Measurements from ENCODE around the gene HCFC1R1.
"Not testable (repeated sequence)": the region's sequence is repeated elsewhere in the genome, so short reads cannot be mapped to it uniquely, and the experiment has no call there.

The HCFC1R1 gene

DNA sequence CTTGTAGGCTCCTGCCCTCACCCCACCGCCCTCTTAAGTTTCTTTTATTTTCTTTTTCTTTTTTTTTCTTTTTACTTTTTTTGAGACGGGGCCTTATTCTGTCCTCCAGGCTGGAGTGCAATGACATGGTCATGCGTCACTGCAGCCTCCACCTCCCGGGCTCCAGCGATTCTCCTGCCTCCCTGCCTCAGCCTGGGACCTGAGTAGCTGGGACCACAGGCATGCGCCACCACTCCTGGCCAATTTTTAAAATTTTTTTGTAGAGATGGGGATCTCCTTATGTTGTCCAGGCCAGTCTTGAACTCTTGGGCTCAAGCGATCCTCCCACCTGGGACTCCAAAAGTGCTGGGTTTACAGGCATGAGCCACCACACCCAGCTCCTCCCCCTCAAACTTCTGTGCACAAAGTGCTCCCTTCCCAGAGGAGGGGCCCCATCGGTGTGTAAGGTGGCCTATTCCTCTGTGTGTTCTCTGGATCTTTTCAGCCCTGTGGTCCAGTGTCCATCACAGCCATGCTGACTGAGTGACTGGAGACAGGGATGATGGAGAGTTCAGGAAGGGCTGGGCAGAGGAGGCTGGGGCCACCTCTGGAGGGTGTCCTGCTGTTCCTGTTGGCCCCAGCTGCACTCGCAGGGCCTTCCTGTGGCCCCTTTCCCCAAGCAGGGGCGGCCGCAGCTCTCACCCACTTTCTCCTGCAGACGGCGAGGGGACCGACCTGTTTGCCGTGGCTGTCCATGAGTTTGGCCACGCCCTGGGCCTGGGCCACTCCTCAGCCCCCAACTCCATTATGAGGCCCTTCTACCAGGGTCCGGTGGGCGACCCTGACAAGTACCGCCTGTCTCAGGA lies 32.8 kb upstream of the HCFC1R1 start:
- no peak for DNase-seq

DNA sequence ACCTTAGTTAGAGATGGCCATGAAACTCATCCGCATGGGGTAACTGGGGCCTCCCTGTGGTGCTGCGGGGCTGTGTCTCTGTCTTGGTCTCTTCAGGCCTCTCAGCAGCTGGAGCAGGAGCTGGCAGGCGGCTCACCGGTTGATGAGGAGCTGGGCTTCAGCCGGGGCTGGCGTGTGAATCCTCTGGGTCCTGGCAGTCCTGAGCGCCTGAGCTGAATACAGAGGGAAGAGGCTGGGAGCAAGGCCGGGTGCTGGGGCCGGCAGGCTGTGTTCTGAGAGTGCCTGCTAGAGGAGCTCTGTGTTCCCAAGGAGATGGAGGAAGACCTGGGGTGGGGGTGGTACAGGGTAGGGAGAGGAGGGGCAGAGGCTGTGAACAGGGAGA lies 32.0 kb upstream of the HCFC1R1 start:
- not testable (repeated sequence) for DNase-seq

DNA sequence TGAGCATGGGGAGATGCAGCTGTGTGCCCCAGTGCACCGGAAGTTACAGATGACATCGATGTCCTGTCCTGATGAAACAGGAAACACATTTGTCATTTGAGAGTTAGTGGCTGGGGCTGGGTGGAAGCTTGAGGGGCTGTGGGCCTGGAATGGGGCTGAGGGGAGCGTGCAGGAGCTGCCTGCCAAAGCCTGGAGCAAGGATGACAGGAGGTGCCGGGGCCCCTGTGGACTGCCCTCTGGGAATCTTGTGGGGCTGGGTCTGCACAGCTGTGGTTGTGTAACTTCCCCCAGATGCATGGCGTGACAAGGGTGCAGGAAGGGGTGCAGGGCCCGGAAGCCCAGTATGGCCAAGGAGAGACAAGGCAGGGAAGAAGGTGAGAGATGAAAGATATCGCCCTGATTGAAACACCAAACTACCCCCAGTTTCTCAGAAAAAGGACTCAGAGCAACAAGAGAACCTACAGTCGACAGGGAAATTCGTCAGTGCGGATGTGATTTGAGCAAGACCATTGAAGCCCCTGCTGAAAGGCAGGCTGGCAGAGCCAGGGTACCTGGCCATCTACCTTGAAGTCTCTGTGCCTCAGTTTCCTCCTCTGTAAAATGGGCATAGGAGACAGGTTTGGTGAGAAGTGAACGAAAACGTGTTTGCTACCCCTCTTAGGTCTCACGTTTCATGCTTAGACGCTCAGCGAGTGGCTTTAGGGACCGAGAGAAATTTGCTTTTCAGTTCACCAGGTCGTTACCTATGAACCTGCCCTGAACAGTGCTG lies 31.4 kb upstream of the HCFC1R1 start:
- no peak for DNase-seq

DNA sequence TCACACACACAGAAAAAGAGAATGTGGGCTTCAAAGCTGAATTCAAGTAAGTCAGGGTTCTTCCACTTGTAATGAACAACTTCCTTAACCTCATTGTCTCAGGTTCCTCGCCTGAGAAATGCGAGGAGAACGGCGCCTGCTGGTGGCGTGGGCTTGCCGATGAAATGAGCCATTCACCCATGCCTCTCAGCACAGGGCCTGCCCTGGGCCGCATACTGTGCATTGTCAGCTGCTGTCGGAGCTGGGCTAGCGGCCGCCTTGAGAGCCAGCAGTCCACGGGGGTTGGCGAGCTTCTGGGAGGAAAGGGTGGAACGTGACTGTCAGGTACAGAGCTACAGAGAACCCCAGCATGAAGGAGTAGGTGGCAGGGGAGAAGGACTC lies 29.6 kb upstream of the HCFC1R1 start:
- DNase-seq = not testable (repeated sequence)

DNA sequence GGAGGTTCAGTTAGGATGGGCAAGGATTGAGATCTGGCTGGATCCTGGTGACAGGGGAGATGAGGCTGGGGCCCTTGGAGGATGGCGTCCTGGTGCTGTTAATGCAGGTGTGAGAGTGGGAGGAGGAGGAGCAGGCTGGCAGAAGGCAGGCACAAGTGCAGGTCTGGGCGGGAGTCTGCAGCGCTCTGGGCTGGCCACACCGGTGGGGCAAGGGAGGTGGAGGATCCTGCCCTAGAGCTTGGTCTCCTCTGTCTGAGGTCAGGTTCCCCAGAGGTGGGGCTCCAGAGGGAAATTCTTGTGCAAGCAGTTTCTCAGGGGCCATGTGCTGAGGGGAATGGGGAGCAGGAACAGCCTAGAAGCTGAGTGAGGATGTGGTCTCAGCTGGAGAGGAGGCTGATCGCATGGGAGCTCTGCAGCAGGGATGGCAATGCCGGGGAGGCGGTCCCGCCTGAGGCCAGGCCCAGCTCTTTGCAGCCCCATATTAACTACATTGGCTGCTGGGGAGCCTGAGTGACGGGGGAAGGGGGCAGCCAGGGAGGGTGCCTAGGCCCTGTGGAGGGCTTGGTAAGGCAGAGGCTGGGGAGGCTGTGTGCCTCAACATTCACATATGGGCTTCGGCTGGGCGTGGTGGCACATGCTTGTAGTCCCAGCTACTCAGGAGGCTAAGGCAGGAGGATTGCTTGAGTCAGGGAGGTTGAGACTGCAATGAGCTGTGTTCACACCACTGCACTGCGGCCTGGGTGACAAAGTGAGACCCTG lies 29.0 kb upstream of the HCFC1R1 start:
- not testable (repeated sequence) for DNase-seq

DNA sequence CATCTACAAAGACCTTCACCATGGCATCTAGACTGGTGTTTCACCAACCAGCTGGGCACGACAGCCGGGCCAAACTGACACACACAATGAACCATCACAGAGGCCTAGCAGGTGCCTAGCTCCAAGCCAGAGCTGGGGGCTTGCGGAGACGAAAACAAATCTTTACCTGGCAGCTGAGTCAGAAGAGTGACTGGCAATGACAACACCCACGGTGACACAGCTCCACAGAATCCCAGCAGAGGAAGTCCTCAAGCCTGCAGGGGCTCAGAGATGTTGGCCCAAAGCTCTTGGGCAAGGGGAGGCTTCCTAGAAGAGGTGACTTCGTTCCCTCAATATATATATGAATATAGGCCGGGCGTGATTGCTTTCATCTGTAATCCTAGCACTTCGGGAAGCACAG lies 27.8 kb upstream of the HCFC1R1 start:
- no peak for DNase-seq

DNA sequence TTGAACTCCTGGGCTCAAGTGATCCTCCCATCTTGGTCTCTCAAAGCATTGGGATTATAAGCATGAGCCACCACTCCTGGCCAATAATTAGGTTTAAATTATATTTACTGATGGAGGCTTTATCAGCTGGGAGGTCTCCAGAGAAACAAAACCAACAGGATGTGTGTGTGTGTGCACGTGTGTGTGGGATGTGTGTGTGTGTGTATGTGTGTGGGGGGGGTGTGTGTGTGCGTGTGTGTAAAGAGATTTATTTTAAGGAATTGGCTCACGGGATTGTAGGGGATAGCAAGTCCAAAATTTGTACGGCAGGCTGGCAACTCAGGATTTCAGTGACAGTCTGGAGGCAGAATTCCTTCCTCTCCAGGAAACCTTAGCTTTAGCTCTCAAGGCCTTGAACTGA lies 27.3 kb upstream of the HCFC1R1 start:
- no peak for DNase-seq

DNA sequence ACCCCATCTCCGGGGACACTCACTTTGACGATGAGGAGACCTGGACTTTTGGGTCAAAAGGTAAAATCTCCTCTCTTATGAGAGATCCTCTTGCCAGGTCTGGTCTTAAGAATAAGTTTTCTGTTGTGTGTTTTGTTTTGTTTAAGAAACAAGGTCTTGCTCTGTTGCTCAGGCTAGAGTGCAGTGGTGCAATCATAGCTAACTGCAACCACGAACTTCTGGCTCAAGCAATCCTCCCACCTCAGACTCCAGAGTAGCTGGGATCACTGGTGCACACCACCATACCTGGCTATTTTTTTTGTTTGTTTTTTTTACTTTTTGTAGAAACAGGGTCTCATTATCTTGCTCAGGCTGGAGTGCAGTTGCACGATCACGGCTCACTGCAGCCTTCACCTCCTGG lies 26.7 kb upstream of the HCFC1R1 start:
- no peak for DNase-seq

DNA sequence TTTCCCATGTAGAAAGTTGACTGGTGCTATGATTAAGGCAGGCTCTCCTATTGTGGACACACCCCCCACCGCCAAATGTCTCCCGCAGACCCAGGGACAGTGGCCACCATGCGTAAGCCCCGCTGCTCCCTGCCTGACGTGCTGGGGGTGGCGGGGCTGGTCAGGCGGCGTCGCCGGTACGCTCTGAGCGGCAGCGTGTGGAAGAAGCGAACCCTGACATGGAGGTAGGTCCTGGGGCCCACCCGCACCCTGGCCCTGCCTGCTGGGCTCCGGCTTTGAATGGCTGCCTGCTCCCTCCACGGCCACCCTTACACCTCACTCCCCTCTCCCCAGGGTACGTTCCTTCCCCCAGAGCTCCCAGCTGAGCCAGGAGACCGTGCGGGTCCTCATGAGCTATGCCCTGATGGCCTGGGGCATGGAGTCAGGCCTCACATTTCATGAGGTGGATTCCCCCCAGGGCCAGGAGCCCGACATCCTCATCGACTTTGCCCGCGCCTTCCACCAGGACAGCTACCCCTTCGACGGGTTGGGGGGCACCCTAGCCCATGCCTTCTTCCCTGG lies 26.3 kb upstream of the HCFC1R1 start:
- no peak for DNase-seq

DNA sequence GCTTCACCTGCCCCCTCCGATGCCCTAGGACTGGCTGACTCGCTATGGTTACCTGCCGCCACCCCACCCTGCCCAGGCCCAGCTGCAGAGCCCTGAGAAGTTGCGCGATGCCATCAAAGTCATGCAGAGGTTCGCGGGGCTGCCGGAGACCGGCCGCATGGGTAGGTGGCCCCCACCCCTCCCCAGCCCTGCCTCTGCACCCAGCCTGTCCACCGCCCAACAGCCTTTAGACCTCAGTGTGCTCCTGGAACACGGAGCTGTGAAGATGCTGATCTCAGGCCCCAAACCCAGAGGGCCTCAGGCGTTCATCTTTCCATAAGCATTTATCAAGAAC lies 23.6 kb upstream of the HCFC1R1 start:
- no peak for DNase-seq

DNA sequence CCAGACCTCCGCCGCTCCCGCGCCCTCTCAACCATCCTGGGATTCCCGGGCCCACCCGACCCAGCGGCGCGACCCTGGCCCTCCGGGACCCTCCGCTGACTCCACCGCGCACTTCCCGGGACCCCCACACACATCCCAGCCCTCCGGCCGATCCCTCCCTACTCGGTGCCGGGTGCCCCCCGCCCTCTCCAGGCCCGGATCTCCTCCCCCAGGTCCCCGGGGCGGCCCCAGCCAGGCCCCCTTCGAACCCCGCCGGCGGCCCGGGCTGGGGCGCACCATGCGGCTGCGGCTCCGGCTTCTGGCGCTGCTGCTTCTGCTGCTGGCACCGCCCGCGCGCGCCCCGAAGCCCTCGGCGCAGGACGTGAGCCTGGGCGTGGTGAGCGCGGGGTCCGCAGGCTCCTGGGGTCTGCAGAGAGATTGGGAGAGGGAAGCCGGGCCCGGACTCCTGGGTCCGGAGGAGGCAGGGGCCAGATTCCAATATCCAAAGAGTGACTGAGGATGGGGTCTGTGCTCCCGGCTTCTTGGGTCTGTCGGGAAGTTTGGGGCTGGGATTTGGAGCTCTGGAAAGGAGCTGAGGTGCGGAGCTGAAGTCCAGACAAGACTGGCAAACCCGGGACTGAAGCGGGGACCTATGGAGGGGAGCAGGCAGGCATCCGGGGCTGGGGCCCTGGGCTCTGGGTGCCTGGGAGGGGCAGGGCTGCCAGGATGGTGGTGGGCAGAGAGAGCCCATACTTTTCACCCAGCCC lies 23.1 kb upstream of the HCFC1R1 start:
- no peak for DNase-seq

DNA sequence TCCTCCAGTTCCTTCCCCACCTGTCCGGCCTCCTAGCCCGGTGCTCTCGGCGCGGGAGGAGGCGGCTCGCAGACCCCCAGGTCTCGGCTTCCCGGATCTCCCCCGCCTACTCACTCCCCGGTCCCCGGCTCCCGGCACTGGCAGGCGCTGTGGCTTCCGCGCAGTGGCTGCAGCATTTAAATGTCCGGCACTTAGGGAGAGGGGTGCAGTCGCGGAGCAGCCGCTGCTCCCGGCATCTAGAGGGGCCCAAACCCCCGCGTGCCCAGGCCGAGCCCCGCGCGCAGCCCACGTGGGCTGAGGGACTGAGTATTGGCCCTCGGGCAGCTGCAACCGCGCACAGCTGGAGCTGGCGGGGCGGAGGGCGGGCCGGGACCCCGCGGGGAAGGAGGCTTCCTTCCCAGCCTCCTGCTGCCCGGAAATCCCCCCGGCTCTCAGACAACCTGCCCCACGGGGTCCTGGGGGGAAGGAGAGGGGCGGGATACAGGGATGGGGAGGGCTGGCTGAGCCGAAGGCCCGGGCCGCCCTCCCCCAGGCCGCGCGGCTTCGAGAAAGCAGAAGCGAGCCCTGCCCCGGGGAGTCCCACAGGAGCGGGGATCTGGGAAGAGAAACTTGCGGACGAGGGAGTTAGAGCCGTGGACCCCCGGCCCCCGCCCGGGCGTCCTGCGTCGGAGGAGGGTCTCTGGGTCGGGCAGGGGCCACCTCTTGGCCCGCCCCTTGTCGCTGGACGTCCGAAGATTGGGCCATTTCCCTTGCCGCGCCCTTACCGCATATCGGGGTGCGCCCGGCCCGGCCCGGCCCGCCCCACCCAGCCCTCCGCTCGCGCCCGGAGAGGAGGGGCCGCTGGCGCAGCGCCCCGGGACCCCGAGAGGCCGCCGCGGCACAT lies 22.3 kb upstream of the HCFC1R1 start, which contains the start of gene MMP25:
Gene MMP25 (plus strand): TSS at position 804 of the 883 bp plus-strand sequence. CDS start 357 bp downstream, outside the sequence.
- no peak for DNase-seq

DNA sequence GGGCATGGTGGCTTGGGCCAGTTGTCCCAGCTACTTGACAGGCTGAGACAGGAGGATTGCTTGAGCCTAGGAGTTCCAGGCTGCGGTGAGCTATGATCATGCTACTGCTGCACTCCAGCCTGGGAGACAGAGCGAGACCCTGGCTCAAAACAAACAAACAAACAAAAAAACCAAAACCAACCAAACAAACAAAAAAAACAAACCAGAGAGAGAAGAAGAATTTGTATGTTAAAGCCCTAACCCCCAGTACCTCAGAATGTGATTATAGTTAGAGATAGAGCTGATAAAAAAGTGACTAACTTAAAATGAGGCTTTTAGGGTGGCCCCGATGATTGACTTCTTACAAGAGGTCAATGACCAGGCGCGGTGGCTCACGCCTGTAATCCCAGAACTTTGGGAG lies 21.0 kb upstream of the HCFC1R1 start:
- DNase-seq = no peak

DNA sequence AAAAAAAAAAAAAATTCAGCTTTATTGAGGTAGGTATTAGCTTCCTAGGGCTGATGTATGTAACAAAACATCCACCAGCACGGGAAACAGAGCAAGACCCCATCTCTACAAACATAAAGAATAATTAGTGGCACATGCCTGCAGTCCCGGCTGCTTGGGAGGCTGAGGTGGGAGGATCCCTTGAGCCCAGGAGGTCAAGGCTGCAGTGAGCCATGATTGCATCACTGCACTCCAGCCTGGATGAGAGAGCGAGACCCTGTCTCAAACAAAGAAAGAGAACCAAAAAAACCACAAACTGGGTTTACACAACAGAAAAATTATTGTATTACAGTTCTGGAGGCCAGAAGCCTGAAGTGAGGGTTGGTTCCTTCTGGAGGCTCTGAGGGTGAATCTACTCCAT lies 18.6 kb upstream of the HCFC1R1 start:
- DNase-seq = no peak

DNA sequence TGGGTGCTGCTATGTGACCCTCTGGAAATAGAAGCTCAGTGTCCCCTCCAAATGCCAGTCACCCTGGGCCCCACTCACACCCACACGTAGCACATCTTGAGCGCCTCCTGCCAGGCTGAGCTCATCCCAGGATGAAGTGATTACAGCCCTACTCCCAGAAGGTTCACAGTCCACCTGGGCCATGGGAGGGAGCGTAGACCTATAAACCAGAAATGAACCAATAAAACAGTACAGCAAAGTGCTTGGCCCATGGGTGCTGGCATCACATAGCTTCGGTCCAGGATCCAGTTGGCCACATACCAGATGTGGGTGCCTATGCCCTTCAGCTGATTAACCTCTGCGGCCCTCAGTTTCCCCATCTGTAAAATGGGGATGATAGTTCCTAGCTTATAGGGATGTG lies 15.2 kb upstream of the HCFC1R1 start:
- DNase-seq = no peak

DNA sequence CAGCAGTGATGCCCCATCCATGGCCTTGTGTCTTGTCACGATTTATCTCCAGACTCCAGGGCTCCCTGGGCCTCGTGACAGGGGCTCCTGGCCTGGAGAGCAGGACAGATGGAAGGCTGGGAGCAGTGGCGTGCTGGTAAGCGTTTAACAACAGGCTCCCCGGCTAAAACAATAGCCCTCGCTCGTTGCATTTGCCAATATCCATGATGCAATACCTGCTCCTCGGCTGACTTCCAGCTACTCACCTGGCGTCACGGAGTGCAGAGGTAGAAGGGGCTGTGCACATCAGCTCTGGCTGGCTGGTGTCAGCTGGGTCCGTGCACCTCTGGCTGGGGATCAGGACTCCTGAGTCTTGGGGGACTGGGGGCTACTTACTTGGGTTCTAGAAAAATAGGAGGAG lies 14.5 kb upstream of the HCFC1R1 start:
- DNase-seq = no peak

DNA sequence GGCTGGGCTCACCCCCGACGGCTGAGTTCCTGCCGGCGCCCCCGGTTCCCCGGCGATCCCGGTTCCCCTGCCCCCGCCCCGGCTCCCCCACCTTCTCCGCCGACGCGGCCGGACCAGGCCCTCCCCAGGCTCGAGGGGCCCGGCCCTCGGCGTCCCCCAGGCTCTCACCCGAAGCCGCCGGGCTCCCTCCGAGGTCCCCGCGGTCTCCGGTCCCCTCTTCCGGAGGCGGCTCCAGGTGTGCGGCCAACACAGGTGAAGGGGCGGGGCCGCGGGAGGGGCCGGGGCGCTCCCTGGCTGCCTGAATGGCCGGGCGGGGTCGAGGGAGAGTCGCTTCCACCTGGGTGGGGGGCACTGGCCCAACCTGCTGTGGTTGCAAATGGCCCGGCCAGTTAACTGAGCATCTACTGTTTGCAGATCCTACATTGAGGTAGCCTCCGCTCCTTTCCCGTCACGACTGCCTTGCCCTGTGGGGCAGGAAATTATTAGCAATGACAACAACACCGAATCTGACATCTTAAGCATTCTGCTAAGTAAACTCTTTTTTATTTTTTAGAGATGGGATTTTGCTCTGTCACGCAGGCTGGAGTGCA lies 13.1 kb upstream of the HCFC1R1 start, which contains the start of gene BICDL2:
Gene BICDL2 (minus strand): TSS at position 219 of the 590 bp plus-strand sequence. CDS start 1,448 bp downstream, outside the sequence.
- no peak for DNase-seq

DNA sequence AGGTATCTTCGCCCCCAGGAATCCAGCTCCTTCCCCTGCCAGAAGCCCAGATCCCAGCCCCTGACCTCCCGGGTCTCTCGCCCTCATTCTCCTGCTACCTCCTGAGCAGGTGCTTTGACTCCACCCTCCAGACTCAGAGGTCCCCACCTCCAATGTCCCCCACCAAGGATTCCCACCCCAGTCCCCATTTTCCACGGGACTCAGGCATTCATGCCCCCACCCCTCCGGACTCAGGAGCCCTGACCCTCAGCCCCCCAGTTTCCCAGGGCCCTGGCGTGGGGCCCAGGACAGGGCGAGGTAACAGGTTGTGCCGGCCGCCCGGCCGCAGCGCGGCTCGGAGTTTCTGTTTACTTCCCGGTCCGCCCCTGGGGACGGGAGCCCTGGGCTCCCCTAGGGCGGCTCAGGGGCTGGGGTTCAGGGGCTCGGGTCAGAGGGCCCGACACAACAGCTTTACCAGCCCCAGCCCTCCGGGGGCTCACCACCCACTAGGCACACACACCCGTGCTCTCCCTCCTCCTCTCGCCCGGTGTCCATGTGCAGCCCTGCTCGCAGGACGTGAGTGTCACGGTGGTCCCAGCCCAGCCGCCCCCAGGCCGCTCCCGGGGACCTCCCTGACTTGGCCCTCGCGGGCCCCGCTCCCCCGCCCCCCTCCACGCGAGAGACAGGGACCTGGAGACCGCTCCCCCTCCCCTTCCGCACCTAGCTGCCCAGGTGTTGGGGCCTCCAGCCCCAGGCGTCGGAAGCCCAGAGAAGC lies 12.4 kb upstream of the HCFC1R1 start:
- no peak for DNase-seq

DNA sequence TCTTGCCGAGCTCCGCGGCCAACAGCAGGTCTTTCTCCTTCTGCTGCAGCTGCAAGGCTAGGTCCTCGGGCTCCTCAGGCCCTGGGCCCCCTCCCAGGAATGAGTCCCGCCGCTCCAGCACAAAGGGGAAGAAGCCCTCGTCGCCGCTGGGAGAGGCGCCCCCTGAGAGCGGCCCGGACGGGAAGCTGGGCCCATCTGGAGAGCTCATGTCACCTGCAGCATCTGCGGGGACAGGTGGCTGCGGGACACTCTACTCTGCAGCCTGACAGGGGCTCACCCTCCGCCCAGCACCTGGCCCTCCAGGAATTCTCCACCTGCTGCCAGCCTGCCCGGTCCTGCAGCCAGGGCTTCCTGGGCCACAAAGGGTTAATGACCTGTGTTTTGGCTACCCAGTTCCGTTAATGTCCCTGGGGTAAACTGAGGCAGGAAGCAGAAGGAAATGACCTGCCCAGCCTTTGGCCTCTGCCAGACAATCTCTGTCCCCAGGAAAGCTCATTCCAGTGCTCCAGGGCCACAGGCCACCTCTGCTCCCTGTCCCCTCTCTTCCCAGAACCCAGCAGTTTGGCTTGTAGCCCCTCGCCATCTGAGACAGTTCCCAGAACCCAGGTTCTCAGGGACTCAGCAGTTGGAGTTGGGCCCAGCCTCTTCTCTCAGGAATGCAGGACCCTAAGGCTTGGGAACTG lies 11.7 kb upstream of the HCFC1R1 start:
- DNase-seq = peak; percentile 44

DNA sequence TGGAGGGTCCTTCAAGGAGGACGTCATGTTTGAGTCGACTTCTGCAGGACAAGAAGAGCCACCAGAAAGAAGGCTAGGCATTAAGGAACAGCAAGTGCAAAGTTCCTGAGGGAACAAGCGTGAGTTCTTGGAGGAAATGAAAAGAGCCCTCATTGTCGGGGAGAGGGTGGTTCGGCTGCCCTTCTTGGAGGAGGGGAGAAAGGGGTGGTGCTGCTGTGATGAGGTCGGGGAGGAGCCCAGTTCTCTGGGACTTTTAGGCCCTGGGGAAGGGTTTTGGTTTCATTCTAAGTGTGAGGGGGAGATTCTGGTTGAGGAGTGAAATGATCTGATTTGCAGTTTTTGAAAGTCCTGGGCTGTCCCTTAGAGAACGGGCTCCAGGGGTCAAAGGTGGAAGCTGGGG lies 8.9 kb upstream of the HCFC1R1 start:
- no peak for DNase-seq

Data from NCI-H2171 (cell line).